Osteocyte (in vitro differentiated cells): Measurements from ENCODE around the gene AFG3L2. TPM values are rescaled to one million over a fixed set of nuclear protein-coding genes. Genes with fewer than 3 reads are reported as not detected.

Experiments used
- DNase-seq: peaks from one replicate; pipeline ENCODE4 v3.0.0; 2021; ENCODE audit warnings: mixed read lengths; ENCODE audit not compliant: unreplicated experiment; ENCODE audit errors: extremely low spot score
- H3K27ac Mint-ChIP-seq: one replicate; pipeline ENCODE4 v1.8.0; 2021; ENCODE audit warnings: mild to moderate bottlenecking, mixed read lengths; ENCODE audit not compliant: unreplicated experiment
- H3K27me3 Mint-ChIP-seq: one replicate; pipeline ENCODE4 v1.8.0; 2021; ENCODE audit warnings: mixed read lengths; ENCODE audit not compliant: unreplicated experiment
- H3K36me3 Mint-ChIP-seq: one replicate; pipeline ENCODE4 v1.8.0; 2021; ENCODE audit warnings: mixed read lengths; ENCODE audit not compliant: unreplicated experiment
- H3K4me1 Mint-ChIP-seq: one replicate; pipeline ENCODE4 v1.8.0; 2021; ENCODE audit warnings: mixed read lengths; ENCODE audit not compliant: unreplicated experiment
- H3K4me3 Mint-ChIP-seq: one replicate; pipeline ENCODE4 v1.8.0; 2021; ENCODE audit warnings: mild to moderate bottlenecking, moderate library complexity, mixed read lengths; ENCODE audit not compliant: unreplicated experiment
- H3K9me3 Mint-ChIP-seq: one replicate; pipeline ENCODE4 v1.8.0; 2021; ENCODE audit warnings: mixed read lengths; ENCODE audit not compliant: unreplicated experiment
- CTCF ChIP-seq: fragments of 200-600 bp; sonication (generic); IDR thresholded peaks from 2 replicates; pipeline ENCODE4 v1.5.0; 2021; ENCODE audit warnings: antibody characterized with exemption, mild to moderate bottlenecking, moderate library complexity
- total RNA-seq: library from RNA; stranded (reverse); gene quantifications from 2 replicates; pipeline ENCODE4 v1.2.1, GENCODE V29; 2021

AFG3L2 gene
- total RNA-seq, 1 donor from 2014 or later: 44.4 TPM

DNA sequence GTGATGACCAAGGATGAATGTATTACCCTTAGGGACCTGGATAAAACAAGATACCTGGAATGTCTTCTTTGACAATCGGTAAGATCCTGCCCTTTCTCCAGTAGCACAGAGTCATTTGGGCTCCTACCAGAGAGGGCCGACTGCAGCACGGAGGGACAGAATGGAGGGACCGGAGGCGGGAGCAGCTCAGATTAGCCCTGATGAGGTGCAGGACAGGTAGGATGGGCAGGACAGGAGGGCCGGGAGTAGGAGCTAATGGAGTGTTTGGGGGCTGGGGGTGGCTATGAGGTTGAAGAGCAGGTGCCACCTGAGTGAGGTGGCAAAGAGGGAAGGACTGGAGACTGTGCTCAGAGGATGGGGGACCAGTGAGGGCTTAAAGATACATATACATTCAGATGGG is 20.8 kb upstream of the AFG3L2 start:
- no peaks in the 10 kb centered on the region for H3K9me3 Mint-ChIP-seq
- no peak for DNase-seq
- no peaks in the 10 kb centered on the region for H3K36me3 Mint-ChIP-seq
- no peak overlapping the region for H3K27ac Mint-ChIP-seq
- H3K4me3 Mint-ChIP-seq: no peak overlapping the region
- H3K27me3 Mint-ChIP-seq: no peaks in the 10 kb centered on the region
- H3K4me1 Mint-ChIP-seq: peaks cover 10% of the 10 kb centered on the region
- no peak for TF ChIP-seq CTCF

DNA sequence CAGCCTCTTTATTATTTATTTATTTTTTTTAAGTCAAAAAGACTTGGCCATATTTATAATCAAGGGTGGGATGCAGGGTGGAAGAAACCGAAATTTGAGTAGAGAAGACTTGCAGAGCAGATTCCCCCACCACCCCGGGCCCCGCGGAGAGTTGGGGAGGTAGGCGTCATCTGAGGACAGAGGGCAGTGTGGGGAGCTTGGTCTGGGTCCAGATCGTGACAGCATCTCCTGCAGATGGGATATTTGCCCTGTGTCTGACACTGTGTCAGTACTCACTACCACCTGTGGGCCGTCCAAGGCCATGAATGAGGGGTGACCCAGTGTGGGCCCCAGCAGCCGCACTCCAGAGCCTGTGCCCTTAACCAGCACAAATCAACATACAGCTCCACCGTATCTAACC is 20.2 kb upstream of the AFG3L2 start:
- DNase-seq: no peak
- Mint-ChIP-seq H3K4me1 (peaks cover 5% of the 10 kb centered on the region), H3K36me3 (no peaks in the 10 kb centered on the region), H3K4me3 (no peak overlapping the region), H3K9me3 (no peaks in the 10 kb centered on the region), H3K27me3 (no peaks in the 10 kb centered on the region), H3K27ac (no peak overlapping the region)
- TF ChIP-seq CTCF: no peak

DNA sequence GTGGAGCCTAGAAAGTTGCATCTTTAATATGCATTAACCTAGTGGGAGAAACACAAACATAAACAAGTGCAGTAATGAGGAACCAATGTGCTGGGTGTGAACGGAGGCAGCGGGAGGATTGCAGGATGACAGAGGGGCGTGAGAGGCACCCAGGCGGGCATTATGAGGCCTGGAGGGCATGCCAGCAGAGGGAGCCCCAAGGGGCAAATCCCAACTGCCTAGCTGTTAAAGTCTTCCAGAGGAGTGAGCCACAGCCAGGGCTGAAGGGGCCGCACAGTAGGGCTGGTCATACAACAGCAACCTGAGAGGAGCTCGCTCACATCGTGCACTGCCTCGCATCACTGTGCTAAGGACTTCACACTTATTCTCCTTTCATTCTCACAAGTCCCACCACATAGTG is 17.4 kb upstream of the AFG3L2 start:
- TF ChIP-seq CTCF: peak; percentile 38
- Mint-ChIP-seq H3K9me3 (no peaks in the 10 kb centered on the region), H3K27ac (no peak overlapping the region), H3K27me3 (no peaks in the 10 kb centered on the region), H3K36me3 (no peaks in the 10 kb centered on the region), H3K4me1 (peaks cover 2% of the 10 kb centered on the region), H3K4me3 (no peak overlapping the region)
- no peak for DNase-seq

DNA sequence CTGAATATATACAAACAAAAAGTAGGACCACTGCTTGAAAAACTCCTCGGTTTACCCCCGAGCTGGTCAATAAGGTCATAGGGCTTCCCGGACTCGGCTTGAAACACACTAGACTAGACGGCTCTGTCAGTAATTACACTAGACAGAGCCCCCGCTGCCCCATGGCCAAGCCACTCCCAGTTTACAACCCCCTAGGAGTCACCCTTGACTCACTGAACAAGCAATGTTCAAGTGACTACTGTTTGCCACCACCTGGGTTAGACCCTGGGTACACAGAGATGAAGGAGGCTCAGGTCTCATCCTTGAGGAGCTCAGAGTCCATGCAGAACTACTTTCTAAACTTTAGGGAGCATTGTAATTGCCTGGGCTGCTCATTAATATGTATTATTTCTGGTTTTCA is 17.0 kb upstream of the AFG3L2 start:
- TF ChIP-seq CTCF: no peak
- no peaks in the 10 kb centered on the region for H3K9me3 Mint-ChIP-seq
- H3K27ac Mint-ChIP-seq: no peak overlapping the region
- H3K36me3 Mint-ChIP-seq: no peaks in the 10 kb centered on the region
- no peak overlapping the region for H3K4me3 Mint-ChIP-seq
- DNase-seq: no peak
- H3K27me3 Mint-ChIP-seq: no peaks in the 10 kb centered on the region
- H3K4me1 Mint-ChIP-seq: peaks cover 2% of the 10 kb centered on the region

DNA sequence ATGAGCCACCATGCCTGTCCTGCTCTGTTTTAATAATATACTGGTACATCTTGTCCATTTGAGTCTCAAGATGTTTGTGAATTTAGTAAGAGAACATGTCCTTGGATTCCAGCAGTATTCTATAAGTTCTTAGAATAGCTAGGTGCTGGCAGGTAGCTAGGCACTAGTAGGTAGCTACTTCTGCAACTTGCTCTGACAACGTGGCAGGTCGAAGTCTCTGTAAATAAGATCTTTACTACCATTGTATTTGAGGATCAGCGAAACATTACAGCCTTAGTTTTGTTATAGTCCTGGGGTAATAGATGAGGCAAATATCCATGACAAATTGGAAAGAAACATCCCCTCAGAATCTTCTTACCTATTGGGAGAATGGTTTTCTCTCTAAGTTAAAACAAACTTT is 16.5 kb upstream of the AFG3L2 start:
- no peaks in the 10 kb centered on the region for H3K36me3 Mint-ChIP-seq
- H3K4me3 Mint-ChIP-seq: no peak overlapping the region
- no peaks in the 10 kb centered on the region for H3K27me3 Mint-ChIP-seq
- H3K4me1 Mint-ChIP-seq: peaks cover 2% of the 10 kb centered on the region
- no peak for TF ChIP-seq CTCF
- no peak for DNase-seq
- H3K9me3 Mint-ChIP-seq: no peaks in the 10 kb centered on the region
- H3K27ac Mint-ChIP-seq: no peak overlapping the region
